Measurements from ENCODE around the gene RTBDN. TPM values are rescaled to one million over a fixed set of nuclear protein-coding genes. Genes with fewer than 3 reads are reported as not detected.
A peak's percentile ranks its signal among the peaks of the same experiment; 100 is the strongest.

RTBDN gene
- total and polyA plus RNA-seq, 9 donors = 0.06 to 0.24 TPM; not detected in 7

DNA sequence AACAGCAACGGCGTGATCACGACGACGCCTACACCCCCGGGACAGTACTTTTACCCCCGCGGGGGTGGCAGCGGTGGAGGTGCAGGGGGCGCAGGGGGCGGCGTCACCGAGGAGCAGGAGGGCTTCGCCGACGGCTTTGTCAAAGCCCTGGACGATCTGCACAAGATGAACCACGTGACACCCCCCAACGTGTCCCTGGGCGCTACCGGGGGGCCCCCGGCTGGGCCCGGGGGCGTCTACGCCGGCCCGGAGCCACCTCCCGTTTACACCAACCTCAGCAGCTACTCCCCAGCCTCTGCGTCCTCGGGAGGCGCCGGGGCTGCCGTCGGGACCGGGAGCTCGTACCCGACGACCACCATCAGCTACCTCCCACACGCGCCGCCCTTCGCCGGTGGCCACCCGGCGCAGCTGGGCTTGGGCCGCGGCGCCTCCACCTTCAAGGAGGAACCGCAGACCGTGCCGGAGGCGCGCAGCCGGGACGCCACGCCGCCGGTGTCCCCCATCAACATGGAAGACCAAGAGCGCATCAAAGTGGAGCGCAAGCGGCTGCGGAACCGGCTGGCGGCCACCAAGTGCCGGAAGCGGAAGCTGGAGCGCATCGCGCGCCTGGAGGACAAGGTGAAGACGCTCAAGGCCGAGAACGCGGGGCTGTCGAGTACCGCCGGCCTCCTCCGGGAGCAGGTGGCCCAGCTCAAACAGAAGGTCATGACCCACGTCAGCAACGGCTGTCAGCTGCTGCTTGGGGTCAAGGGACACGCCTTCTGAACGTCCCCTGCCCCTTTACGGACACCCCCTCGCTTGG, 42.1 kb downstream of the RTBDN start:
- under 1% methylated on average over 72 of the region's 84 CpGs for WGBS (ENCODE audit: insufficient coverage)
- no peaks in the 10 kb centered on the region for H3K9me3 ChIP-seq (replicated peaks; ENCODE audit: control insufficient read depth, low read depth, low read length)
- peaks cover 6% of the 10 kb centered on the region for H3K36me3 ChIP-seq (ENCODE audit: control insufficient read depth, insufficient read depth, low read length)
- no peaks in the 10 kb centered on the region for H3K27me3 ChIP-seq (ENCODE audit: control insufficient read depth, insufficient read depth, low read length)
- peaks cover 56% of the 10 kb centered on the region for H3K4me1 ChIP-seq (ENCODE audit: control insufficient read depth, insufficient read depth, low read length)
- H3K27ac ChIP-seq (ENCODE audit: low read length) = peak overlapping the region; percentile 99
- H3K4me3 ChIP-seq (ENCODE audit: low read length) = peak overlapping the region; percentile 98
- peak; percentile 78 for DNase-seq

- DNase-seq = peak; percentile 99
- H3K4me3 ChIP-seq (ENCODE audit: low read length) = peak within 1 kb of the TSS; percentile 98
- under 1% methylated on average over 63 of the region's 73 CpGs for WGBS (ENCODE audit: insufficient coverage)
- no peaks in the 10 kb centered on the region for H3K9me3 ChIP-seq (replicated peaks; ENCODE audit: control insufficient read depth, low read depth, low read length)
- H3K27ac ChIP-seq (ENCODE audit: low read length) = peak within 1 kb of the TSS; percentile 99
- peaks cover 63% of the 10 kb centered on the region for H3K4me1 ChIP-seq (ENCODE audit: control insufficient read depth, insufficient read depth, low read length)
- H3K27me3 ChIP-seq (ENCODE audit: control insufficient read depth, insufficient read depth, low read length) = no peaks in the 10 kb centered on the region
- no peaks in the 10 kb centered on the region for H3K36me3 ChIP-seq (ENCODE audit: control insufficient read depth, insufficient read depth, low read length)
Observed at GRCh38 chr19:12791345-12792050, 42.9 kb downstream of the RTBDN start, which contains the start of gene JUNB. JUNB (plus strand) TSS chr19:12791486; CDS start chr19:12791772, 286 bp downstream.

DNA sequence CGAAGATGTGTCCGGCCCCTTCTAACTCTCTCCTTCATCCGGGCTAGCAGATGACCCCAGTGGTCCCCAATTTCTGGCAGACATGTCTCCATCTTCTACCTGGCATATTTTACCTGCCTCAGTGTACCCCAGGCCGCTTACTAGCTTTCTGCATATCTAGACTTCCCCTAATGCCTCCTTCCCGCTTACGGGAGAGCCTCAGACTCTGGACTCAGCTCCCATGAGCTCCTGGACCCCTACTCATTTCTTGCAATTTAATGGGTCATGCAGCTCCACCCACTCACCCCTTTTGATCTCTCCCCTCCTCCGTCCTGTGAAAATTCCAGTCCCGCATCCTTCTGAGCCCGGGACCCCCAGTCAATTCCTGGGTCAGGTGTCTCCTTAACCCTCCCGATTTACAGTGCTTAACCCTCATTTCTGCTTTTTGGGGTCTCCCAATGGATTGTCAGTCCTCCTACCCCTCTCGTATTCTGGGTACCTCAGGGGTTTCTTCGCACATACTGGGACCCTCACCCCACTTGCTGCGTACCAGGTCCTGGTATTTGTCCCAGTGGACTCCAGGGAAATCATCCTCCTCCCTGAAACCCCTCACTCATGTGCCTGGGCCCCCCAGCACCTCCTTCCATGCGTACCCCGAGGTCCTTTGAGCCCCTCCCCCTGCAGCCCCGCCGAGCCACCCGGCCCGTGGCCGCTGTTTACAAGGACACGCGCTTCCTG, 43.6 kb downstream of the RTBDN start:
- Histone ChIP-seq H3K9me3 (replicated peaks; ENCODE audit: control insufficient read depth, low read depth, low read length) (no peaks in the 10 kb centered on the region), H3K36me3 (ENCODE audit: control insufficient read depth, insufficient read depth, low read length) (no peaks in the 10 kb centered on the region), H3K27me3 (ENCODE audit: control insufficient read depth, insufficient read depth, low read length) (no peaks in the 10 kb centered on the region), H3K27ac (ENCODE audit: low read length) (peak overlapping the region; percentile 99), H3K4me1 (ENCODE audit: control insufficient read depth, insufficient read depth, low read length) (peaks cover 64% of the 10 kb centered on the region), H3K4me3 (ENCODE audit: low read length) (peak overlapping the region; percentile 45)
- peak; percentile 41 for DNase-seq
- 2% methylated on average over 22 of the region's 22 CpGs for WGBS (ENCODE audit: insufficient coverage)

- peak; percentile 98 for DNase-seq
- Histone ChIP-seq H3K27ac (ENCODE audit: low read length) (peak overlapping the region; percentile 99), H3K36me3 (ENCODE audit: control insufficient read depth, insufficient read depth, low read length) (no peaks in the 10 kb centered on the region), H3K27me3 (ENCODE audit: control insufficient read depth, insufficient read depth, low read length) (no peaks in the 10 kb centered on the region), H3K4me3 (ENCODE audit: low read length) (peak overlapping the region; percentile 45), H3K9me3 (replicated peaks; ENCODE audit: control insufficient read depth, low read depth, low read length) (no peaks in the 10 kb centered on the region), H3K4me1 (ENCODE audit: control insufficient read depth, insufficient read depth, low read length) (peaks cover 68% of the 10 kb centered on the region)
- WGBS (ENCODE audit: insufficient coverage) = under 1% methylated on average over 51 of the region's 56 CpGs
Observed at GRCh38 chr19:12789904-12790619, 44.3 kb downstream of the RTBDN start.

- 3% methylated on average over 42 of the region's 46 CpGs for WGBS (ENCODE audit: insufficient coverage)
Observed at GRCh38 chr19:12789098-12789903, 45.1 kb downstream of the RTBDN start.

DNA sequence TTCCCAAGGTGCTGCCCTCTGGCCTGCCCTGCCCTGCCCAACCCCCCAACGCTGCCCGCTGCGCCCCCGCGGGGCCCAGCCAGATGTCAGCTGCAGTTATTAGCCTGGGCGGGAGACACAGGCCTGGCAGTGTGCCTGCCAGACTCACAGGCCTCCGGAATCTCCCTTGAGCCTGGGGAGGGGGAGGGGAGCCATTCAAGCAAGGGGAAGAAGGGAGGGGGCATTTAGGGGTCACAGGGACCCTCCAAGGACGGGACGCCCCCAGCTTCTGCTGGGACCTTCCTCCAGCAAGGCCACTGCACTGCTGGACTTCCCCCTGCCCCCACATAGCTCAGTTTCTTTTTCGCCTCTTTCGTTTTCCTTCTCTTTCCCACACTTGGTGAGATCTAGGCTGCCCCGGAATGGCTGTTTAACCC, 45.7 kb downstream of the RTBDN start:
- Histone ChIP-seq H3K4me1 (ENCODE audit: control insufficient read depth, insufficient read depth, low read length) (peaks cover 74% of the 10 kb centered on the region), H3K27ac (ENCODE audit: low read length) (peak overlapping the region; percentile 99), H3K27me3 (ENCODE audit: control insufficient read depth, insufficient read depth, low read length) (no peaks in the 10 kb centered on the region), H3K36me3 (ENCODE audit: control insufficient read depth, insufficient read depth, low read length) (no peaks in the 10 kb centered on the region), H3K9me3 (replicated peaks; ENCODE audit: control insufficient read depth, low read depth, low read length) (no peaks in the 10 kb centered on the region), H3K4me3 (ENCODE audit: low read length) (peak overlapping the region; percentile 31)
- WGBS (ENCODE audit: insufficient coverage) = 0% methylated on average over 7 of the region's 12 CpGs
- peak; percentile 94 for DNase-seq

More at GRCh38 chr19:12789098-12789903, 45.1 kb downstream of the RTBDN start:
- no peaks in the 10 kb centered on the region for H3K36me3 ChIP-seq (ENCODE audit: control insufficient read depth, insufficient read depth, low read length)
- peak overlapping the region; percentile 99 for H3K27ac ChIP-seq (ENCODE audit: low read length)
- peaks cover 74% of the 10 kb centered on the region for H3K4me1 ChIP-seq (ENCODE audit: control insufficient read depth, insufficient read depth, low read length)
- no peaks in the 10 kb centered on the region for H3K27me3 ChIP-seq (ENCODE audit: control insufficient read depth, insufficient read depth, low read length)
- no peak for DNase-seq
- peak overlapping the region; percentile 45 for H3K4me3 ChIP-seq (ENCODE audit: low read length)
- H3K9me3 ChIP-seq (replicated peaks; ENCODE audit: control insufficient read depth, low read depth, low read length) = no peaks in the 10 kb centered on the region

DNA sequence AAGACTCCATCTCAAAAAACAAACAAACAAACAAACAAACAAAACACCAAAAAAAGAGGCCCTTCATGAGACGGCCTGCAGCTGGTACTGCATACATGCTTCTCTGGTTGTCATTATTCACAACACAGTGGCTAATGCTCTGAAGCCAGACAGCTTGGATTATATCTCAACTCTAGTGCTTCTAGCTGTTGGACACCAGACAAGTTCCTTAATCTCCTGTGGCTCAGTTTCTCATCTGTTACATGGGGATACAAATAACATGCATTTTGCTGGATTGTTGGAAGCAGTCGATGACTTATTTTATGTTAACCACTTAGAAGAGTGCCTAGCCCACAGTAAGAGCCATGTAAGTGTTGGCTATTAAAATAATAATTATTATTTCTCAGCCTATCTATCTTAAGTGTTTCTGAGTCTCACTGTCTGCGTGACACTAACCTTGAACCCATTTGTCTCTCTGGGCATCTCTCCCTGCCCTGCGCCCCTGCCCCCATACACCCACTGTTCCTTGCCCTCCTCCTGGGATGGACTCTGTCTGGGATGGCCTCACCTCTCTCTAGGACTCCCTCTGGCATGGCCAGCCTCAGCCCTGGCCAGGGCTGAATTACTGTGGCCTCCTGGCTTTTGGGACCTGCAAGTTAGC, 46.2 kb downstream of the RTBDN start:
- peak overlapping the region; percentile 99 for H3K27ac ChIP-seq (ENCODE audit: low read length)
- peak overlapping the region; percentile 31 for H3K4me3 ChIP-seq (ENCODE audit: low read length)
- no peaks in the 10 kb centered on the region for H3K27me3 ChIP-seq (ENCODE audit: control insufficient read depth, insufficient read depth, low read length)
- H3K9me3 ChIP-seq (replicated peaks; ENCODE audit: control insufficient read depth, low read depth, low read length) = no peaks in the 10 kb centered on the region
- WGBS (ENCODE audit: insufficient coverage) = 14% methylated on average over 3 of the region's 4 CpGs
- H3K36me3 ChIP-seq (ENCODE audit: control insufficient read depth, insufficient read depth, low read length) = no peaks in the 10 kb centered on the region
- DNase-seq = peak; percentile 96
- H3K4me1 ChIP-seq (ENCODE audit: control insufficient read depth, insufficient read depth, low read length) = peaks cover 79% of the 10 kb centered on the region

DNA sequence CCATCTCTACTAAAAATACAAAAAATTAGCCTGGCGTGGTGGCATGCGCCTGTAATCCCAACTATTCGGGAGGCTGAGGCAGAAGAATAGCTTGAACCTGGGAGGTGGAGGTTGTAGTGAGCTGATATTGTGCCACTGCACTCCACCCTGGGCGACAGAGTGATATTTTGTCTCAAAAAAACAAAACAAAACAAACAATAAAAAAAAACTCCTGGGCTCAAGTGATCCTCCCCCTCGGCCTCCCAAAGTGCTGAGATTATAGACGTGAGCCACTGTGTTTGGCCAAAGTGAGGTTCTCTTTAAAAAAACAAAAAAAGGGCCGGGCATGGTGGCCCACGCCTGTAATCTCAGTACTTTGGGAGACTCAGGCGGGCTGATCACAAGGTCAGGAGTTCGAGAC, 46.9 kb downstream of the RTBDN start:
- WGBS (ENCODE audit: insufficient coverage) = 83% methylated on average over 4 of the region's 10 CpGs
- Histone ChIP-seq H3K4me3 (ENCODE audit: low read length) (no peak overlapping the region), H3K9me3 (replicated peaks; ENCODE audit: control insufficient read depth, low read depth, low read length) (no peaks in the 10 kb centered on the region), H3K27ac (ENCODE audit: low read length) (peak overlapping the region; percentile 90), H3K4me1 (ENCODE audit: control insufficient read depth, insufficient read depth, low read length) (peaks cover 80% of the 10 kb centered on the region), H3K27me3 (ENCODE audit: control insufficient read depth, insufficient read depth, low read length) (no peaks in the 10 kb centered on the region), H3K36me3 (ENCODE audit: control insufficient read depth, insufficient read depth, low read length) (no peaks in the 10 kb centered on the region)
- DNase-seq = no peak

GRCh38 chr19:12786952-12787351, 47.4 kb downstream of the RTBDN start:
- Histone ChIP-seq H3K27ac (ENCODE audit: low read length) (peak overlapping the region; percentile 90), H3K4me3 (ENCODE audit: low read length) (no peak overlapping the region), H3K4me1 (ENCODE audit: control insufficient read depth, insufficient read depth, low read length) (peaks cover 85% of the 10 kb centered on the region), H3K36me3 (ENCODE audit: control insufficient read depth, insufficient read depth, low read length) (no peaks in the 10 kb centered on the region), H3K9me3 (replicated peaks; ENCODE audit: control insufficient read depth, low read depth, low read length) (no peaks in the 10 kb centered on the region), H3K27me3 (ENCODE audit: control insufficient read depth, insufficient read depth, low read length) (no peaks in the 10 kb centered on the region)
- 100% methylated on average over 2 of the region's 3 CpGs for WGBS (ENCODE audit: insufficient coverage)
- DNase-seq = no peak
